ENCODE measurements around the gene MYO9A. TPM values are rescaled to one million over a fixed set of nuclear protein-coding genes. Genes with fewer than 3 reads are reported as not detected.

The MYO9A gene
- total RNA-seq, 2 donors from 2014 or later = 34.9 to 36.4 TPM

GRCh38 chr15:71973366-71973765 lies 144.6 kb downstream of the MYO9A start:
- Histone ChIP-seq H3K4me3 (ENCODE audit: low read length) (no peak overlapping the region), H3K27me3 (ENCODE audit: control insufficient read depth, insufficient read depth, low read length, poor library complexity, severe bottlenecking) (no peaks in the 10 kb centered on the region), H3K36me3 (ENCODE audit: control insufficient read depth, insufficient read depth, low read length) (peaks cover 7% of the 10 kb centered on the region), H3K27ac (ENCODE audit: low read depth, low read length) (no peak overlapping the region), H3K9me3 (ENCODE audit: control insufficient read depth, low read length) (no peaks in the 10 kb centered on the region), H3K9ac (ENCODE audit: extremely low read depth, low read length, poor library complexity, severe bottlenecking) (no peak overlapping the region), H3K4me1 (ENCODE audit: control insufficient read depth, insufficient read depth, low read length) (no peaks in the 10 kb centered on the region)
- WGBS, 2 experiments (ENCODE audit: insufficient coverage in 1 of 2, insufficient read length in 1 of 2) = 95 to 100% methylated on average over 3 to 5 of the region's 5 CpGs
- Mint-ChIP-seq H3K27ac (no peak overlapping the region), H3K9me3 (no peaks in the 10 kb centered on the region), H3K4me1 (no peaks in the 10 kb centered on the region), H3K36me3 (ENCODE audit: low read depth) (peaks cover 6% of the 10 kb centered on the region), H3K27me3 (ENCODE audit: insufficient read depth) (no peaks in the 10 kb centered on the region), H3K4me3 (no peak overlapping the region)
- DNase-seq = no peak
- no peak for TF ChIP-seq CTCF (conservative IDR thresholded peaks at IDR 0.05)

GRCh38 chr15:71971905-71972304 lies 146.0 kb downstream of the MYO9A start:
- Histone ChIP-seq H3K4me1 (ENCODE audit: control insufficient read depth, insufficient read depth, low read length) (no peaks in the 10 kb centered on the region), H3K4me3 (ENCODE audit: low read length) (no peak overlapping the region), H3K9me3 (ENCODE audit: control insufficient read depth, low read length) (no peaks in the 10 kb centered on the region), H3K36me3 (ENCODE audit: control insufficient read depth, insufficient read depth, low read length) (peaks cover 11% of the 10 kb centered on the region), H3K27me3 (ENCODE audit: control insufficient read depth, insufficient read depth, low read length, poor library complexity, severe bottlenecking) (no peaks in the 10 kb centered on the region), H3K9ac (ENCODE audit: extremely low read depth, low read length, poor library complexity, severe bottlenecking) (no peak overlapping the region), H3K27ac (ENCODE audit: low read depth, low read length) (no peak overlapping the region)
- Mint-ChIP-seq H3K4me1 (no peaks in the 10 kb centered on the region), H3K27ac (no peak overlapping the region), H3K27me3 (ENCODE audit: insufficient read depth) (no peaks in the 10 kb centered on the region), H3K9me3 (no peaks in the 10 kb centered on the region), H3K36me3 (ENCODE audit: low read depth) (no peaks in the 10 kb centered on the region), H3K4me3 (no peak overlapping the region)
- WGBS, 2 experiments (ENCODE audit: insufficient coverage in 1 of 2, insufficient read length in 1 of 2) = 80 to 91% methylated on average over 1 to 2 of the region's 2 CpGs
- DNase-seq = no peak
- TF ChIP-seq CTCF (conservative IDR thresholded peaks at IDR 0.05) = no peak

- no peaks in the 10 kb centered on the region for H3K9me3 Mint-ChIP-seq
- no peaks in the 10 kb centered on the region for H3K4me1 Mint-ChIP-seq
Observed at GRCh38 chr15:71970435-71970834, 147.5 kb downstream of the MYO9A start.

More at GRCh38 chr15:71970435-71970834, 147.5 kb downstream of the MYO9A start:
- DNase-seq = no peak
- Histone ChIP-seq H3K36me3 (ENCODE audit: control insufficient read depth, insufficient read depth, low read length) (peaks cover 13% of the 10 kb centered on the region), H3K4me3 (ENCODE audit: low read length) (no peak overlapping the region), H3K9me3 (ENCODE audit: control insufficient read depth, low read length) (no peaks in the 10 kb centered on the region), H3K4me1 (ENCODE audit: control insufficient read depth, insufficient read depth, low read length) (no peaks in the 10 kb centered on the region), H3K27ac (ENCODE audit: low read depth, low read length) (no peak overlapping the region), H3K9ac (ENCODE audit: extremely low read depth, low read length, poor library complexity, severe bottlenecking) (no peak overlapping the region), H3K27me3 (ENCODE audit: control insufficient read depth, insufficient read depth, low read length, poor library complexity, severe bottlenecking) (no peaks in the 10 kb centered on the region)
- no peak overlapping the region for H3K4me3 Mint-ChIP-seq
- peaks cover 1% of the 10 kb centered on the region for H3K36me3 Mint-ChIP-seq (ENCODE audit: low read depth)
- no peaks in the 10 kb centered on the region for H3K27me3 Mint-ChIP-seq (ENCODE audit: insufficient read depth)
- H3K27ac Mint-ChIP-seq = no peak overlapping the region
- TF ChIP-seq CTCF (conservative IDR thresholded peaks at IDR 0.05) = no peak
- no CpG with 5 or more reads among the region's 1 CpG for WGBS, 2 experiments (ENCODE audit: insufficient coverage in 1 of 2, insufficient read length in 1 of 2)

Data from endodermal cell (in vitro differentiated cells).